CD4-positive, alpha-beta T cell treated with Interleukin-4 for 1 hour (primary cell): ENCODE results near the gene SLC16A1.
A peak's percentile ranks its signal among the peaks of the same experiment; 100 is the strongest.
"Not testable (repeated sequence)": the region's sequence is repeated elsewhere in the genome, so short reads cannot be mapped to it uniquely, and the experiment has no call there.

Source experiments
- DNase-seq, 2 donors: peaks; one replicate each; pipeline ENCODE4 v3.0.0-alpha.2; 2020 to 2022

The SLC16A1 gene

GRCh38 chr1:112961072-112961471, 5.1 kb upstream of the SLC16A1 start:
- no peak for DNase-seq

- no peak for DNase-seq
These were observed 4.4 kb upstream of the SLC16A1 start for GRCh38 chr1:112960384-112960783.

DNA sequence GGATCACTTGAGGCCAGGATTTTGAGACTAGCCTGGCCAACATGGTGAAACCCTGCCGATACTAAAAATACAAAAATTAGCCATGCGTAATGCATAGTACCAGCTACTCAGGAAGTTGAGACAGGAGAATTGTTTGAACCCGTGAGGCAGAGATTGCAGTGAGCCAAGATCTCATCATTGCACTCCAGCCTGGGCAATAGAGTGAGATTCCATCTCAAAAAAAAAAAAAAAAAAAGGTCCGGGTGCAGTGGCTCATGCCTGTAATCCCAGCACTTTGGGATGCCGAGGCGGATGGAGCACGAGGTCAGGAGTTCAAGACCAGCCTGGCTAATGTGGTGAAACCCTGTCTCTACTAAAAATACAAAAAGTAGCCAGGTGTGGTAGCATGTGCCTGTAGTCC, 2.2 kb upstream of the SLC16A1 start:
- DNase-seq, result not testable (repeated sequence)

- peak; percentile 43 to 80 for DNase-seq
These were observed 1.3 kb upstream of the SLC16A1 start for GRCh38 chr1:112957133-112957812.

- DNase-seq, result peak; percentile 29 to 50
These were observed 642 bp upstream of the SLC16A1 start for GRCh38 chr1:112956544-112957132.

GRCh38 chr1:112954945-112955772, 837 bp downstream of the SLC16A1 start:
- DNase-seq, result peak; percentile 38 to 59

DNA sequence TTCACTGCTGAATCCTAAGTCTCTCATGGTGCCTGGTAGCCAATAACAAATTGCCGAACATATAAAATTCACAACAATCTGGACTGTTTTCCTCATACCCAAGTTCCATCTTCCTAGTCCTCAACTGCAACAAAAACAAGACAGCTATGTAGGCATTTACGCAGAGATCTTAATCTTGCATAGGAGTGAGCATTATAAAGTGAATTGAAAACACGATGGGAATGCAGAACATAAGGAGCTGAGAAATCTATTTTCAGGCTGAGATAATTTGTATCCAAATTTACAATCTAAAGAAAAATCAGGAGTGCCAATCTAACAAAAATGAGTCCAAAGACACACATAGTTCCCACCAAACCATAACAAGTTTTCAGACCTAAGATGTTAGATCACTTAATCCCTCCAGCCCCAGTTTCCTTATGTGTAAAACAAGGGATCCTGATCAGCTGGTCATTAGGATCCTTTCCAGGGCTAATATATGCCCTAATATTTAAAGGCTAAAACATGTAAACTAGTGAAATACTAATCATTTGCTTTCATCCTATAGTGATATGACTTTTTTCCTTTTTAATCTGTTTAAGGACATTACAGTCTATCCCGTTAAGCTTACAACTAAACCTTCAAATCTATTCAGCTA, 1.9 kb downstream of the SLC16A1 start:
- no peak for DNase-seq

DNA sequence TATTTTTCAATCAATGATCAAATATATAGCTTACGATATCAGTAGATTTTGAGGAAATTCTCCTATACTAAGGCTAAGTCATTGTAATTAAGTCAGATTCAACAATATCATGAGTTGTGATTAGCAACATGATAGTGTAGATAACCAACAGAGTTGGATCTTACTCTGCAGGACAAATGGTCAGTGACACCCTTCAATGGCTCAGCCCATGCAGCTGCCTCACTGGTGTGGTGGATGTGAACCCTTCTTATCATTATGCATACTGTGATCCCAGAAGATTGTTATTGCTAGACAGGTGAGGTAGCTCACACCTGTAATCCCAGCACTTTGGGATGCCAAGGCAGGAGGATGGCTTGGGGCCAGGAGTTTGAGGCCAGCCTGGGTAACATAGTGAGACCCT, 5.6 kb downstream of the SLC16A1 start:
- no peak for DNase-seq

- no peak for DNase-seq
These were observed 9.3 kb downstream of the SLC16A1 start for GRCh38 chr1:112946683-112947082.

DNA sequence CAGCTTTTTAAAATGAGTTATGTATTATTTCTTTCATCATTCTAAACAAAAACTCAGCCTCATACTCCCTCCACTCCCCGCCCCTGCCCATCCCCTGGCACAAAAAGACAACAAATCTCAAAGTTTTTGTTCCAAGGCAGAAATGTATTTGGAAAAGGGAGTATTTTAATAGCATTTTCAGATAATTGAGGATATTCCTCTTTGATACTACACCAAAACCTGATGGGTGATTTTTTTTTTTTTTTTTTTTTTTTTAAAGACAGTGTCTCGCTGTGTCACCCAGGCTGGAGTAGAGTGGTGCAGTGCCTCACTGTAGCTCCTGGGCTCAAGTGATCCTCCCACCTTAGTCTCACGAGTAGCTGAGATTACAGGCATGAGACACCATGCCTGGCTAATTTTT, 16.2 kb downstream of the SLC16A1 start:
- DNase-seq, result no peak

- DNase-seq, result no peak
These were observed 17.8 kb downstream of the SLC16A1 start for GRCh38 chr1:112938210-112938609.

DNA sequence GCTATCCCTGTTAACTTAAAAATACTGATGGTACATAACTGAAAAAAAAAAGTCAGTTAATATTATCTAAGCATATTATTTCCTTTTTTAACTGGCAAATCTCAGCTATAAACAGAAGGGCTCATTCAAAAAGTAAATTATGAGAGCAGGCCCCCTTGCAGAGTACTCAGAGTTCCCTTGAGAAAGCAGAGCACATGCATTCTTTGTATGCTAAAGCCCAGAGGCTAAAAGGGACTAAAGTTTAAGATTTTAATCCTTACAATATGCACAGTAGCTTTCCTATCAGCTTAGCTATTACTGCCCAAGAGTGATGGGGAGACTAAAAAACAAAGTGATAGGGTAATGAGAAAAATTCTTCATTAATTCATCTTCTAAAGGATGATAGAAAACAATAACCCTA, 18.5 kb downstream of the SLC16A1 start:
- DNase-seq, result no peak

GRCh38 chr1:112937070-112937469, 18.9 kb downstream of the SLC16A1 start:
- DNase-seq, result no peak

GRCh38 chr1:112935461-112936111, 20.4 kb downstream of the SLC16A1 start:
- no peak for DNase-seq

GRCh38 chr1:112934577-112934976, 21.4 kb downstream of the SLC16A1 start:
- no peak for DNase-seq

DNA sequence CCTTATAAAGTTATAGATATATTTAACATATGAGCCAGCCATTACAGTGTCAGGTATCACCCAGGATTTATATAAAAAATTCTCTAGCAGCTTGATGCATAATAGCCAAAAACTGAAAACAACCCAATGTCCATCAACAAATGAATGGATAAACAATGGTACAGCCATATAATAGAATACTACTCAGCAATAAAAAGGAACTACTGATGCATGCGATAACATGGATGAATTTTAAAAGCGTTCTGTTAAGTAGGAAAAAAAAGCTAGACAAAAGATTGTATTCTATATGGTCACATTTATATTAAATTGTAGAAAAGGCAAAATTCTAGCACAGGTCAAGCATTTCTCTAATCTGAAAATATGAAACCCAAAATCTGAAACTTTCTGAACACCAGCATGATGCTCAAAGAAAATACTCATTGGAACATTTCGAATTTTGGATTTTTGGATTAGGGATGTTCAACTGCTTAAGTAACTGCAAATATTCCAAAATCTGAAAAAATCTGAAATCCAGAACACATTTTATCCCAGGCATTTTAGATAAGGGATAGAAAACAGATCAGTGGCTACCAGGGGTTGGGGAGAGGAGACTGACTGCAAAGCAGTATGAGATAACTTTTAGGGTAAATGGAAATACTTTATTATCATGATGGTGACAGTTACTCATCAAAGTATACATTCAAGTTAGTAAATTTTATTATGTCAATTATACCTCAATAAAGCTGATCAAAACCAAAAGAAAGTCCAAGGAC, 22.0 kb downstream of the SLC16A1 start:
- no peak for DNase-seq

- no peak for DNase-seq
These were observed 26.0 kb downstream of the SLC16A1 start for GRCh38 chr1:112929979-112930378.

- no peak for DNase-seq
These were observed 28.5 kb downstream of the SLC16A1 start for GRCh38 chr1:112927462-112927990.

DNA sequence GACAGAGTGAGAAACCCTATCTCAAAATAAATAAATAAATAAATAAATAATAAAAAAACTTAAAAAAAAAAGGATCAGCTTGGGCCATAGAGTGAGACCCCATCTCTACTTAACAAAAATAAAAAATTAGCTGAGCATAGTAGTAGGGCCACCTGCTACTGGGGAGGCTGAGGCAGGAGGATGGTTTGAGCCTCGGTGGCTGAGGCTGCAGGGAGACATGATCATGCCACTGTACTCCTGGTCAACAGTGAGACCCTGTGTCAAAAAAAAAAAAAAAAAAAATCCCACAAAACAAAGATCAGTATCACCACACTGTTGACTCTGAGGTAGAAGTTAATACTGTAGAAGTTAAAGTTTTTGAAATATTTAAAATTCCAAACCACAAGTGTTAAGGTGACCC, 29.1 kb downstream of the SLC16A1 start:
- no peak for DNase-seq

DNA sequence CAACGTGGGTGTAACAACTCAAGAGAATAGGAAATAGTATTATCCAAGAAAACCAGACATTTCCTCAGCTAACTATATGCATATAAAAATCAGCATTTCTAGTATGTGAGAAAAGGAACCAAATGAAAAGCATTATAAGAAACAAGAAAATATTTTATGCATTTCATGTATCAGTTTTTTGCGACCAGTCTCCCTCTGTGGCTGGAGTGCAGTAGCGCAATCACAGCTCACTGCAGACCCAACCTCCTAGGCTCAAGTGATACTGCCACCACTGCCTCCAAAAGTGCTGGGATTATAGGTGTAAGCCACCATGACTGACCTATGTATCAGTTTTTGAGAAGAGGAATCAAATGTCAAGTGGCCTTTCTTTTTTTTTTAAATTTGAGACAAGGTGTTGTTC, 31.0 kb downstream of the SLC16A1 start:
- no peak for DNase-seq

- no peak for DNase-seq
These were observed 32.0 kb downstream of the SLC16A1 start for GRCh38 chr1:112923959-112924349.
